H1 (cell line): ENCODE data around the gene ZFP64. TPM values are rescaled to one million over a fixed set of nuclear protein-coding genes. Genes with fewer than 3 reads are reported as not detected.

ENCODE experiments used
- CTCF ChIA-PET: fragments of 300-600 bp; sonication (Branson Sonifier 250); formaldehyde crosslinking; loops from one replicate; lab custom pipeline; 2021; ENCODE audit not compliant: partially characterized antibody; lab: Charles Lee
- POLR2A ChIA-PET: fragments of 300-600 bp; sonication (Branson Sonifier 250); formaldehyde crosslinking; loops from one replicate; lab custom pipeline; 2021; ENCODE audit warnings: inconsistent platforms; ENCODE audit not compliant: partially characterized antibody; lab: Charles Lee
- DNase-seq, 2 experiments: peaks; one replicate each; pipeline versions ENCODE4 v3.0.0 to v3.0.0-alpha.2; 2010 to 2022; ENCODE audit warnings: low spot score in 2 of 2, low read depth in 1 of 2, mixed read lengths in 1 of 2
- FAIRE-seq: peaks from 2 replicates; lab custom pipeline; 2011; peaks lifted over from hg19 to GRCh38; lab: Jason Lieb, UNC
- H2AFZ ChIP-seq: 2 replicates; pipeline ENCODE4 v1.8.1; 2012; ENCODE audit warnings: low read length, inconsistent platforms
- H2AK5ac ChIP-seq: 2 replicates; pipeline ENCODE4 v1.6.1; 2013; ENCODE audit warnings: low read depth, low read length
- H2BK120ac ChIP-seq: replicated peaks from 2 replicates; pipeline ENCODE3; 2013; ENCODE audit warnings: low read depth, low read length, inconsistent platforms
- H2BK12ac ChIP-seq: 2 replicates; pipeline ENCODE4 v1.6.1; 2013; ENCODE audit warnings: low read depth, low read length
- H2BK15ac ChIP-seq: 2 replicates; pipeline ENCODE4 v1.6.1; 2013; ENCODE audit warnings: low read length
- H2BK20ac ChIP-seq: 2 replicates; pipeline ENCODE4 v1.6.1; 2013; ENCODE audit warnings: low read length
- H2BK5ac ChIP-seq: 2 replicates; pipeline ENCODE4 v1.6.1; 2013; ENCODE audit warnings: low read depth, low read length
- H3K14ac ChIP-seq: 2 replicates; pipeline ENCODE4 v1.6.1; 2013; ENCODE audit warnings: inconsistent platforms; ENCODE audit not compliant: insufficient read length
- H3K18ac ChIP-seq: 2 replicates; pipeline ENCODE4 v1.6.1; 2013; ENCODE audit warnings: low read length; ENCODE audit errors: extremely low read depth
- H3K23ac ChIP-seq: 2 replicates; pipeline ENCODE4 v1.6.1; 2013; ENCODE audit warnings: inconsistent platforms; ENCODE audit not compliant: insufficient read length
- H3K23me2 ChIP-seq: 2 replicates; pipeline ENCODE4 v1.6.1; 2013; ENCODE audit warnings: low read depth, low read length
- H3K27ac ChIP-seq: 2 replicates; pipeline ENCODE4 v1.6.1; 2011; ENCODE audit warnings: low read depth, low read length, inconsistent platforms
- H3K27me3 ChIP-seq, 4 experiments: replicated peaks in 1 of 4; 1 replicate in 1 of 4; 2 replicates in 3 of 4; pipeline versions ENCODE4 v1.6.1 to v1.8.1; 2011 to 2013; ENCODE audit warnings: low read length in 3 of 4, mild to moderate bottlenecking in 3 of 4, inconsistent platforms in 2 of 4, mixed read lengths in 2 of 4, moderate library complexity in 1 of 4; ENCODE audit not compliant: control insufficient read depth in 3 of 4, insufficient read depth in 3 of 4; ENCODE audit errors: extremely low read depth in 1 of 4
- H3K36me3 ChIP-seq, 4 experiments: 2 replicates each; pipeline versions ENCODE4 v1.6.1 to v1.8.1; 2011 to 2013; ENCODE audit warnings: mild to moderate bottlenecking in 4 of 4, low read length in 3 of 4, moderate library complexity in 2 of 4, control low read depth in 1 of 4, inconsistent platforms in 1 of 4; ENCODE audit not compliant: insufficient read depth in 4 of 4, control insufficient read depth in 2 of 4
- H3K4ac ChIP-seq: replicated peaks from 2 replicates; pipeline ENCODE3; 2013; ENCODE audit warnings: low read length, low read depth, mixed read lengths, inconsistent platforms; ENCODE audit not compliant: insufficient read length
- H3K4me1 ChIP-seq, 4 experiments: replicated peaks in 1 of 4; 1 replicate in 1 of 4; 2 replicates in 3 of 4; pipeline versions ENCODE4 v1.6.1 to v1.8.1; 2011 to 2013; ENCODE audit warnings: low read length in 3 of 4, inconsistent platforms in 2 of 4, mixed read lengths in 1 of 4; ENCODE audit not compliant: insufficient read depth in 4 of 4, control insufficient read depth in 3 of 4
- H3K4me2 ChIP-seq, 2 experiments: 2 replicates each; pipeline versions ENCODE4 v1.6.1 to v1.8.1; 2011 to 2013; ENCODE audit warnings: low read depth in 2 of 2, low read length in 2 of 2, control low read depth in 1 of 2, inconsistent platforms in 1 of 2, mild to moderate bottlenecking in 1 of 2; ENCODE audit not compliant: insufficient read depth in 1 of 2
- H3K4me3 ChIP-seq, 4 experiments: fragments of 200-600, 300-600 bp in 1 of 4; sonication (generic), shearing (Covaris generic), sonication (Bioruptor Twin) in 1 of 4; 2 replicates each; pipeline versions ENCODE4 v1.5.1 to v1.8.1; 2011 to 2016; ENCODE audit warnings: low read length in 4 of 4, low read depth in 3 of 4, control low read depth in 2 of 4, inconsistent platforms in 2 of 4, mild to moderate bottlenecking in 2 of 4, mixed read lengths in 1 of 4, moderate library complexity in 1 of 4; ENCODE audit not compliant: insufficient read depth in 2 of 4; ENCODE audit errors: extremely low read depth in 1 of 4
- H3K56ac ChIP-seq: replicated peaks from 2 replicates; pipeline ENCODE3; 2013; ENCODE audit warnings: low read depth, mild to moderate bottlenecking, mixed read lengths, low read length, inconsistent platforms; ENCODE audit not compliant: insufficient read length
- H3K79me1 ChIP-seq: 2 replicates; pipeline ENCODE4 v1.6.1; 2013; ENCODE audit warnings: low read depth, low read length, control low read depth
- H3K79me2 ChIP-seq, 2 experiments: 2 replicates each; pipeline versions ENCODE4 v1.6.1 to v1.8.1; 2012 to 2013; ENCODE audit warnings: low read length in 2 of 2, mild to moderate bottlenecking in 2 of 2, inconsistent platforms in 1 of 2; ENCODE audit not compliant: insufficient read depth in 2 of 2, control insufficient read depth in 1 of 2
- H3K9ac ChIP-seq, 4 experiments: replicated peaks in 1 of 4; 1 replicate in 1 of 4; 2 replicates in 3 of 4; pipeline versions ENCODE4 v1.6.1 to v1.8.1; 2011 to 2013; ENCODE audit warnings: low read depth in 3 of 4, low read length in 3 of 4, control low read depth in 2 of 4, mild to moderate bottlenecking in 2 of 4, moderate library complexity in 2 of 4, inconsistent platforms in 1 of 4; ENCODE audit errors: extremely low read depth in 1 of 4
- H3K9me3 ChIP-seq, 2 experiments: 2 replicates each; pipeline versions ENCODE4 v1.6.1 to v1.8.1; 2012 to 2013; ENCODE audit warnings: mild to moderate bottlenecking in 2 of 2, moderate library complexity in 2 of 2, control low read depth in 1 of 2, inconsistent platforms in 1 of 2, low read depth in 1 of 2, low read length in 1 of 2, mixed read lengths in 1 of 2; ENCODE audit not compliant: insufficient read depth in 2 of 2
- H4K20me1 ChIP-seq, 2 experiments: replicated peaks in 1 of 2; 2 replicates each; pipeline versions ENCODE3 to v1.8.1; 2011 to 2013; ENCODE audit warnings: inconsistent platforms in 2 of 2, low read length in 2 of 2, mild to moderate bottlenecking in 1 of 2; ENCODE audit not compliant: insufficient read depth in 2 of 2, control insufficient read depth in 1 of 2
- H4K5ac ChIP-seq: 2 replicates; pipeline ENCODE4 v1.6.1; 2013; ENCODE audit warnings: low read length, low read depth, mixed read lengths, inconsistent platforms; ENCODE audit not compliant: insufficient read length
- H4K8ac ChIP-seq: 2 replicates; pipeline ENCODE4 v1.8.0; 2013; ENCODE audit warnings: mild to moderate bottlenecking, moderate library complexity, low read length, inconsistent platforms; ENCODE audit not compliant: insufficient read depth; ENCODE audit errors: extremely low read depth
- H4K91ac ChIP-seq: replicated peaks from 2 replicates; pipeline ENCODE3; 2013; ENCODE audit warnings: low read length, mixed read lengths, inconsistent platforms; ENCODE audit not compliant: insufficient read length
- CEBPB ChIP-seq: IDR thresholded peaks from 2 replicates; pipeline ENCODE4 v1.6.1; 2012; ENCODE audit warnings: low read depth, low read length
- EP300 ChIP-seq, 2 experiments: IDR thresholded peaks; 1 replicate in 1 of 2; 2 replicates in 1 of 2; pipeline ENCODE4 v1.6.1; 2011 to 2012; ENCODE audit warnings: low read depth in 2 of 2, low read length in 2 of 2, mild to moderate bottlenecking in 2 of 2, borderline replicate concordance in 1 of 2, inconsistent platforms in 1 of 2, moderate library complexity in 1 of 2
- GABPA ChIP-seq: IDR thresholded peaks from 2 replicates; pipeline ENCODE4 v1.6.1; 2011; ENCODE audit warnings: mild to moderate bottlenecking, low read length, moderate library complexity, borderline replicate concordance; ENCODE audit not compliant: insufficient read depth
- MAFK ChIP-seq: IDR thresholded peaks from 2 replicates; pipeline ENCODE4 v1.6.1; 2012; ENCODE audit warnings: low read depth, mild to moderate bottlenecking, improper control_type of control experiment, low read length
- SIN3A ChIP-seq, 2 experiments: IDR thresholded peaks in 1 of 2; conservative IDR thresholded peaks in 1 of 2; 2 replicates each; pipeline ENCODE4 v1.6.1; 2011 to 2012; ENCODE audit warnings: low read length in 2 of 2, improper control_type of control experiment in 1 of 2, low read depth in 1 of 2, mild to moderate bottlenecking in 1 of 2
- TCF12 ChIP-seq: IDR thresholded peaks from 2 replicates; pipeline ENCODE4 v1.6.1; 2011; ENCODE audit warnings: low read depth, mild to moderate bottlenecking, low read length
- WGBS, 2 experiments: shearing (Covaris generic) in 1 of 2; methylation state at CpG; one replicate each; pipeline versions ENCODE4 v1.1.6 to v1.1.7; 2013 to 2015; ENCODE audit warnings: low lambda C conversion rate in 2 of 2, mixed read lengths in 2 of 2, inconsistent platforms in 1 of 2, low coverage in 1 of 2, missing lambda C conversion rate in 1 of 2; ENCODE audit not compliant: insufficient replicate concordance in 2 of 2, insufficient coverage in 1 of 2, insufficient read length in 1 of 2; ENCODE audit errors: extremely low coverage in 1 of 2, missing lambda C conversion rate in 1 of 2; 5-methylcytosine and 5-hydroxymethylcytosine counted together
- polyA plus RNA-seq, 7 experiments: library from polyadenylated mRNA; depleted of rRNA in 3 of 7; stranded (reverse) in 5 of 7; unstranded in 2 of 7; fragments of >200 nt in 5 of 7; fragments of 200-250 nt in 2 of 7; gene quantifications; 1 replicate in 5 of 7; 2 replicates in 1 of 7; 4 replicates in 1 of 7; pipeline versions ENCODE4 v1.2.1 to v1.2.3, GENCODE V29; 2011 to 2013; ENCODE audit warnings: missing spikeins in 2 of 7, mixed read lengths in 2 of 7
- total RNA-seq: library from RNA; stranded (reverse); fragmentation: NEBNext Ultra II Directional; extraction: Animal tissue kit (Norgen Biotek cat#: 25700); gene quantifications from 2 replicates; pipeline ENCODE4 v1.2.1, GENCODE V29; 2021

Gene ZFP64
- total and polyA plus RNA-seq, 2 of the 8 experiments (the other 6 are each of a cell fraction or from before 2014, with no cell fraction given): 25.3 to 43.7 TPM

DNA sequence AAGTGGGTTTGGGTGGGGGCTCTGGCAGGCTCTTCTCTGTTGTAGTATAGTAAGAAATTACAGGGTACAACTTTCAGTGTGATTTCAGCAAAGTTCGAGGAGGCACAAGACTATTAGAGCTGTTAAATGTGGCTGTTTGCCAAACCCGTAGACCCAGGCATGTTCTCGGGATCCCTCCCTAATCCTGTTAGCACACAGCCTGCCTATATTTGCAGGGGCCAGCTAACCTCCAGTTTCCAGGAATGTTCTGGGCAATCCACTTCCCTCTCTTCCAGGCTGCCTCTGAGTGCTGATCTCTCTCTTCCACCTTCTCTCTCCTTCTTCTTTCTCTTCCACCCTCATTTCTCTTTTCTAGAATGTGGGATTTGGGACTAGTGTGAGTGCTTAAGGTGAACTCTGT lies 34.8 kb upstream of the ZFP64 start:
- Histone ChIP-seq H4K8ac (no peak overlapping the region), H3K18ac (no peak overlapping the region), H3K4me3 (no peak overlapping the region), H4K20me1 (no peaks in the 10 kb centered on the region), H4K91ac (no peak overlapping the region), H3K36me3 (no peaks in the 10 kb centered on the region), H3K9ac (no peak overlapping the region), H3K79me1 (no peaks in the 10 kb centered on the region), H2BK5ac (no peak overlapping the region), H2BK120ac (no peak overlapping the region), H3K27me3 (no peaks in the 10 kb centered on the region), H3K23ac (no peak overlapping the region), H2BK20ac (no peak overlapping the region), H2AK5ac (no peak overlapping the region), H3K23me2 (no peaks in the 10 kb centered on the region), H2BK15ac (no peak overlapping the region), H3K56ac (no peak overlapping the region), H3K9me3 (peaks cover 0 to 3% of the 10 kb centered on the region in 2 experiments; a peak in 1 of 4 replicates), H3K4me1 (no peaks in the 10 kb centered on the region), H2AFZ (no peak overlapping the region), H3K4me2 (no peak overlapping the region), H2BK12ac (no peak overlapping the region), H3K27ac (no peak overlapping the region), H3K14ac (no peak overlapping the region), H4K5ac (no peak overlapping the region), H3K4ac (no peak overlapping the region), H3K79me2 (no peaks in the 10 kb centered on the region)
- ChIA-PET CTCF (interaction anchor here (1.0 to 1.8 kb wide), 2 partner anchors 17 to 585 kb away, joined by 4 read pairs; no protein-coding TSS in a partner anchor), POLR2A (no interaction called here)
- no peak for FAIRE-seq
- no peak for DNase-seq
- 75% methylated on average over 3 of the region's 3 CpGs; no CpG with 5 or more reads in 1 of the 2 experiments for WGBS, 2 experiments
- TF ChIP-seq TCF12: no peak
- TF ChIP-seq EP300 (IDR thresholded peaks at IDR 0.05; ENCODE audit: borderline replicate concordance in 1 of 2, low read depth in 2 of 2, low read length in 2 of 2): no peak
- no peak for TF ChIP-seq MAFK
- no peak for TF ChIP-seq SIN3A (conservative IDR thresholded peaks at IDR 0.05 in 1 of 2, IDR thresholded peaks at IDR 0.05 in 1 of 2; ENCODE audit: low read depth in 1 of 2, low read length in 2 of 2)
- no peak for TF ChIP-seq GABPA
- TF ChIP-seq CEBPB: no peak
